ENCODE results near the gene RXRA. TPM values are rescaled to one million over a fixed set of nuclear protein-coding genes. Genes with fewer than 3 reads are reported as not detected.

RXRA gene
- total RNA-seq, 1 experiment from 2014 or later, result 14.1 TPM

Other genes starting within 250 kb of the RXRA start
- 36.5 and 40.9 TPM in 2 replicates for gene WDR5, start 190.4 kb upstream of the RXRA start, total RNA-seq (2014; rRNA removed; shearing (Covaris generic))
- not detected in 2 replicates for gene RNU6ATAC, start 161.9 kb upstream of the RXRA start, total RNA-seq (2014; rRNA removed; shearing (Covaris generic))

Data from Daoy (cell line).